NCI-H1694 (cell line): ENCODE measurements around the gene SRRM2.

Experiments used
- DNase-seq: peaks from one replicate; lab custom pipeline; 2025; lab: John Stamatoyannopoulos, UW

Gene SRRM2

GRCh38 chr16:2739625-2740430 is 12.6 kb upstream of the SRRM2 start:
- no peak for DNase-seq

- DNase-seq = no peak
Measured at GRCh38 chr16:2740476-2740875, 12.0 kb upstream of the SRRM2 start.

GRCh38 chr16:2741168-2741567 is 11.3 kb upstream of the SRRM2 start:
- no peak for DNase-seq

GRCh38 chr16:2742323-2743006 is 10.0 kb upstream of the SRRM2 start:
- DNase-seq = no peak

GRCh38 chr16:2743007-2743810 is 9.2 kb upstream of the SRRM2 start:
- DNase-seq = no peak

GRCh38 chr16:2744711-2745110 is 7.7 kb upstream of the SRRM2 start:
- no peak for DNase-seq

- no peak for DNase-seq
Measured at GRCh38 chr16:2745116-2745890, 7.1 kb upstream of the SRRM2 start.

- DNase-seq = no peak
Measured at GRCh38 chr16:2745961-2746360, 6.5 kb upstream of the SRRM2 start.

GRCh38 chr16:2748757-2749455 is 3.5 kb upstream of the SRRM2 start:
- no peak for DNase-seq

GRCh38 chr16:2749476-2749875 is 3.0 kb upstream of the SRRM2 start:
- no peak for DNase-seq

- no peak for DNase-seq
Measured at GRCh38 chr16:2749936-2750335, 2.5 kb upstream of the SRRM2 start.

- DNase-seq = peak; percentile 60
Measured at GRCh38 chr16:2751577-2752034, 832 bp upstream of the SRRM2 start.

GRCh38 chr16:2752850-2753732 is 653 bp downstream of the SRRM2 start:
- peak; percentile 9 for DNase-seq

- DNase-seq = no peak
Measured at GRCh38 chr16:2753733-2754020, 1.2 kb downstream of the SRRM2 start.

GRCh38 chr16:2755158-2755557 is 2.7 kb downstream of the SRRM2 start:
- no peak for DNase-seq

- DNase-seq = no peak
Measured at GRCh38 chr16:2756288-2757015, 4.0 kb downstream of the SRRM2 start.

GRCh38 chr16:2757344-2757743 is 4.9 kb downstream of the SRRM2 start:
- no peak for DNase-seq

GRCh38 chr16:2761472-2761871 is 9.0 kb downstream of the SRRM2 start:
- no peak for DNase-seq

- no peak for DNase-seq
Measured at GRCh38 chr16:2761886-2762583, 9.6 kb downstream of the SRRM2 start.
